Testis (tissue), 3 donors: ENCODE measurements around the gene CTNNA2. TPM values are rescaled to one million over a fixed set of nuclear protein-coding genes. Genes with fewer than 3 reads are reported as not detected.

Experiments used
- DNase-seq: peaks from one replicate; pipeline ENCODE4 v3.0.0-alpha.2; 2019
- H3K27ac ChIP-seq, 2 donors: fragments of 200-600 bp; sonication (generic); one replicate each; pipeline ENCODE4 v1.5.1; 2019
- H3K27me3 ChIP-seq: fragments of 200-600 bp; sonication (generic); one replicate; pipeline ENCODE4 v1.5.1; 2019
- H3K36me3 ChIP-seq: fragments of 200-600 bp; sonication (generic); one replicate; pipeline ENCODE4 v1.5.1; 2017; ENCODE audit warnings: low read depth; ENCODE audit errors: missing control alignments
- H3K4me1 ChIP-seq: fragments of 200-600 bp; sonication (generic); one replicate; pipeline ENCODE4 v1.5.1; 2019
- H3K4me3 ChIP-seq, 2 donors: fragments of 200-600 bp; sonication (generic); one replicate each; pipeline ENCODE4 v1.5.1; 2017 to 2019
- H3K9me3 ChIP-seq: fragments of 200-600 bp; sonication (generic); one replicate; pipeline ENCODE4 v1.5.1; 2017
- POLR2A ChIP-seq: fragments of 450-650 bp; IDR thresholded peaks from one replicate; pipeline ENCODE4 v1.6.1; 2017; ENCODE audit warnings: antibody characterized with exemption, mild to moderate bottlenecking, moderate library complexity
- WGBS, 2 donors: methylation state at CpG; one replicate each; pipeline ENCODE4 v1.1.5; 2018; 5-methylcytosine and 5-hydroxymethylcytosine counted together
- intact Hi-C: fragments of 100-400 bp; cut with DNase I; formaldehyde crosslinking; loops from one replicate; pipeline ENCODE4 v1.15.1; 2023; ENCODE audit warnings: low total_unique reads
- polyA plus RNA-seq: library from polyadenylated mRNA; stranded (reverse); fragments of 350-450 nt; fragmentation: Illumina TruSeq; extraction: RNeasy Lipid Tissue Mini Kit (QIAGEN cat#74804); gene quantifications from one replicate; pipeline ENCODE4 v1.2.3, GENCODE V29; 2014; ENCODE audit warnings: low read depth, low replicate concordance; ENCODE audit not compliant: insufficient read depth
- total RNA-seq, 2 donors: library from RNA; depleted of rRNA; stranded (reverse); fragments of >200 nt; gene quantifications; one replicate each; pipeline ENCODE4 v1.2.3, GENCODE V29; 2016
- TF ChIP-seq, protein P1 (sequence below), 3 experiments: fragments of 450-650 bp in 2 of 3; fragments of 200-600 bp in 1 of 3; sonication (generic) in 1 of 3; IDR thresholded peaks; one replicate each; pipeline ENCODE4 v1.5.1; 2016 to 2019; ENCODE audit warnings: antibody characterized with exemption in 3 of 3, mild to moderate bottlenecking in 2 of 3, moderate library complexity in 1 of 3

CTNNA2 gene
- total and polyA plus RNA-seq, 3 donors from 2014 or later = 36.8 to 44.5 (median 43.4) TPM

DNA sequence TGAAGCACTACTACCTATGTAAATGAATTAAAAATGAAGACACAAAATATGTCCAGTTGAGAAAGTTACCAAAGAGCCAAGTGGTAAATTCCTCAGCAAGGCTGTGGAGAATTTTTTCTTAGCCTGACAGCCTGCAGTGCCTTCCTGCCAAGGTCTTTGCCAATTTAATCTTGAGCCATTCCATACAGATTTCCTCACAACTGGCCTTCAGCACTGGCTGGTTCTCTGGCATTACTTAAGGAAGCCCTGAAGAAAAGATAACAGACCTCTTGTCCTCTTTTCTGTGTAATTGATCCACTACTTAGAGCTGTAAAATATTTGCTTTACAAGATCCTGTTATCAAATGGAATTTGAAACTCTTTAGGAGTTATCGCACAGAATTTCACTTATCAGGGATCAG, 1125.9 kb downstream of the CTNNA2 start:
- intact Hi-C loops = no loop called here
- Histone ChIP-seq H3K4me3 (no peak overlapping the region), H3K4me1 (peaks cover 4% of the 10 kb centered on the region), H3K36me3 (no peaks in the 10 kb centered on the region), H3K27ac (no peak overlapping the region), H3K9me3 (no peaks in the 10 kb centered on the region), H3K27me3 (no peaks in the 10 kb centered on the region)
- TF ChIP-seq POLR2A = no peak
- TF ChIP-seq, protein P1, sequence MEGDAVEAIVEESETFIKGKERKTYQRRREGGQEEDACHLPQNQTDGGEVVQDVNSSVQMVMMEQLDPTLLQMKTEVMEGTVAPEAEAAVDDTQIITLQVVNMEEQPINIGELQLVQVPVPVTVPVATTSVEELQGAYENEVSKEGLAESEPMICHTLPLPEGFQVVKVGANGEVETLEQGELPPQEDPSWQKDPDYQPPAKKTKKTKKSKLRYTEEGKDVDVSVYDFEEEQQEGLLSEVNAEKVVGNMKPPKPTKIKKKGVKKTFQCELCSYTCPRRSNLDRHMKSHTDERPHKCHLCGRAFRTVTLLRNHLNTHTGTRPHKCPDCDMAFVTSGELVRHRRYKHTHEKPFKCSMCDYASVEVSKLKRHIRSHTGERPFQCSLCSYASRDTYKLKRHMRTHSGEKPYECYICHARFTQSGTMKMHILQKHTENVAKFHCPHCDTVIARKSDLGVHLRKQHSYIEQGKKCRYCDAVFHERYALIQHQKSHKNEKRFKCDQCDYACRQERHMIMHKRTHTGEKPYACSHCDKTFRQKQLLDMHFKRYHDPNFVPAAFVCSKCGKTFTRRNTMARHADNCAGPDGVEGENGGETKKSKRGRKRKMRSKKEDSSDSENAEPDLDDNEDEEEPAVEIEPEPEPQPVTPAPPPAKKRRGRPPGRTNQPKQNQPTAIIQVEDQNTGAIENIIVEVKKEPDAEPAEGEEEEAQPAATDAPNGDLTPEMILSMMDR (IDR thresholded peaks at IDR 0.05) = no peak
- WGBS, 2 donors = 31 to 35% methylated on average over 1 of the region's 1 CpG
- peak; percentile 25 for DNase-seq

DNA sequence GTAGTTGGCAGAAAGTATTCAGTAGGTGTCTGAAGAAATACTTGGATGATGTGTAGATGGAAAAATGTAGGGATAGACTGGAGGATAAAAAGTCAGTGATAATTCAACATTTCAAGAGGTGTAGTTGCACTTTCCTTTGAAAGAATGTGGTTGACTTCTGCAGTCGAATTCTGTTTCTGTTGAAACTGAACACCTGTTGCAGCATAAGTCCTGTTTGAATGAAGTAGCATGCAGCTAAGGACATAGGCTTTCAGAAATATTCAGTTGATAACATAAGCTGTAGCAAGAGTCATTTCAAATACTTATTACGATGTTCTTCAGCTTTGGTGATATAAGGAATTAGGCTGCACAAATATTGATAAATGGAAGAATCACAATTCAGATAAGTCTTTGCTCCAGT, 1129.6 kb downstream of the CTNNA2 start:
- no peak for TF ChIP-seq POLR2A
- TF ChIP-seq, protein P1 (IDR thresholded peaks at IDR 0.05) = no peak
- 82 to 83% methylated on average over 2 of the region's 2 CpGs for WGBS, 2 donors
- Histone ChIP-seq H3K4me1 (peaks cover 4% of the 10 kb centered on the region), H3K27me3 (no peaks in the 10 kb centered on the region), H3K36me3 (no peaks in the 10 kb centered on the region), H3K9me3 (no peaks in the 10 kb centered on the region), H3K27ac (no peak overlapping the region), H3K4me3 (no peak overlapping the region)
- DNase-seq = no peak
- intact Hi-C loops = no loop called here

GRCh38 chr2:80643598-80643997, 1130.7 kb downstream of the CTNNA2 start:
- intact Hi-C loops = no loop called here
- no peak for TF ChIP-seq POLR2A
- TF ChIP-seq, protein P1 (IDR thresholded peaks at IDR 0.05) = no peak
- Histone ChIP-seq H3K36me3 (no peaks in the 10 kb centered on the region), H3K27me3 (no peaks in the 10 kb centered on the region), H3K27ac (no peak overlapping the region), H3K9me3 (no peaks in the 10 kb centered on the region), H3K4me3 (no peak overlapping the region), H3K4me1 (peaks cover 4% of the 10 kb centered on the region)
- DNase-seq = no peak

DNA sequence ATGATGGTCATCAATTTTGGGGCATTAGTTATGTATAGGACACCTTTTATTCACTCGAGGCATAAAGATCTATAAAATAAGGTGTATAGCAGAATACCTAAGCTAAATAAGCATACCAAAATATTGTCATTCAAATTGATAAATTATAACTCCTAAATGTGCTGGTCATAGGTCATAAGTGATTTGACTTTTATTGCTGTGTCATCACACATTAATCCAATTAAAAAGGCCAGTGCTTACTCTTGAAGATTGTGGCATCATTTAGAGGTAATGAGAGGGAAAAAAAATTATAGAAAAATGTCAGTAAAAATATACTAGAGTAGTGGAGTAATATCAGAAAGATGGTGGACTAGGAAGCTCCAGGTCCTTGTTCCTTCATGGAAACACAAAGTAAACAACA, 1138.6 kb downstream of the CTNNA2 start:
- no peaks in the 10 kb centered on the region for H3K4me1 ChIP-seq
- TF ChIP-seq POLR2A = no peak
- TF ChIP-seq, protein P1 (IDR thresholded peaks at IDR 0.05) = no peak
- intact Hi-C loops = no loop called here
- H3K27me3 ChIP-seq = no peaks in the 10 kb centered on the region
- H3K27ac ChIP-seq = no peak overlapping the region
- no peak for DNase-seq
- WGBS, 2 donors = 73 to 90% methylated on average over 1 of the region's 1 CpG
- H3K4me3 ChIP-seq = no peak overlapping the region
- H3K9me3 ChIP-seq = no peaks in the 10 kb centered on the region
- no peaks in the 10 kb centered on the region for H3K36me3 ChIP-seq

DNA sequence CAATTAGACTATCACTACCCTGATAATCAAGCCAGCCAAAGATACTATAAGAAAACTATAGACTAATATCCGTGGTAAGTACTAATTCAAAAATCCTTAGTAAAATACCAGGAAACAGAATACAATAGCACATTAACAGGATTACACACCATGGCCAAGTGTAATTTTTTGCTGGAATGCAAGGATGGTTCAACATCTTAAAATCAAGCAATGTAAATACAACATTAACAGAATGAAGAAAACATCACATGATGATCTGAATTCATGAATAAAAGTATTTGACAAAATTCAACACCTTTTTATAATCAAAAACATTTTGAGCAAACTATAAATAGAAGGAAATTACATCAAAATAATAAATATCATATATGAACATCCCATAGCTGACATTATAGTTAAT, 1142.4 kb downstream of the CTNNA2 start:
- no peaks in the 10 kb centered on the region for H3K9me3 ChIP-seq
- H3K4me3 ChIP-seq = no peak overlapping the region
- no peak for TF ChIP-seq POLR2A
- TF ChIP-seq, protein P1 (IDR thresholded peaks at IDR 0.05) = no peak
- no peaks in the 10 kb centered on the region for H3K36me3 ChIP-seq
- H3K27me3 ChIP-seq = no peaks in the 10 kb centered on the region
- no peak overlapping the region for H3K27ac ChIP-seq
- DNase-seq = no peak
- WGBS, 2 donors = 90 to 96% methylated on average over 1 of the region's 1 CpG
- H3K4me1 ChIP-seq = no peaks in the 10 kb centered on the region
- intact Hi-C loops = no loop called here
